DND-41 (cell line): Measurements from ENCODE around the gene CDH20.

Source experiments
- CTCF ChIP-seq: IDR thresholded peaks from 2 replicates; pipeline ENCODE4 v1.5.1; 2012; ENCODE audit warnings: borderline replicate concordance, low read length, moderate library complexity, mild to moderate bottlenecking; ENCODE audit not compliant: poor library complexity, severe bottlenecking; ENCODE audit errors: extremely low read depth
- EZH2 ChIP-seq: IDR thresholded peaks from 3 replicates; pipeline ENCODE4 v1.6.1; 2012; ENCODE audit warnings: borderline replicate concordance, low read depth, mild to moderate bottlenecking, moderate library complexity, low read length, inconsistent platforms; ENCODE audit not compliant: severe bottlenecking

DNA sequence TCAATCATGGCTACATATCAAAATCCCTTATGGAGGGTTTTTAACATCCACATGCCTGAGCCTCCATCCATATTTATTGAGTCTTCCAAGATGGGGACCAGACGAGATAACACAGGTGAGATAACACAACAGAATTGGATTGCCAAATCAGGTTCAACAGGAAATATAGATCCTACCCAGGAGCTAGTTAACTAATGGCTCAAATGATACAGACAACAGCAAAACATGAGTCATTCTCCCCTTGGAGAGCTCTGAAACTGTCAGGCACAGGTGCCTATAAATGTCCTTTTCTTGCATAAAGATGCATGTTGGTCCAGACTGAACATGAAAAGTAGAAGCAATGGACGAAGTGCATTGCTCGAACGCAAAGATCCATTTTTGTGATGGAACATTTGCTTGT lies 202.2 kb downstream of the CDH20 start:
- no peak for TF ChIP-seq CTCF
- no peak for TF ChIP-seq EZH2
